K562 (cell line): ENCODE measurements around the gene TMEM270. TPM values are rescaled to one million over a fixed set of nuclear protein-coding genes. Genes with fewer than 3 reads are reported as not detected.

Experiments used
- ATAC-seq: fragments of 200-7000 bp; cut with Tn5 transposase; 3 replicates; pipeline ENCODE4 v1.9.1; 2020; ENCODE audit warnings: moderate library complexity
- BruUV-seq: library from RNA; stranded (reverse); fragments of 400-500 nt; replicated peaks from 2 replicates; lab custom pipeline; 2021; lab: Mats Ljungman, UMichigan
- CTCF ChIA-PET: fragments of 300-600 bp; formaldehyde crosslinking; extraction: SDS; loops from one replicate; lab custom pipeline; 2021; ENCODE audit warnings: low intra/inter-chr PET ratio; lab: Yijun Ruan, JAX
- POLR2A ChIA-PET: fragments of 300-600, 350-650 bp; sonication (Branson Sonifier 250); formaldehyde crosslinking; extraction: SDS; loops from one replicate; lab custom pipeline; 2021; ENCODE audit warnings: antibody characterized with exemption, inconsistent platforms; lab: Yijun Ruan, JAX
- DNase-seq, 4 experiments: peaks; one replicate each; pipeline versions ENCODE4 v3.0.0 to v3.0.0-alpha.2; 2011 to 2018; ENCODE audit warnings: low spot score in 3 of 4, mixed read lengths in 3 of 4; ENCODE audit errors: extremely low read depth in 1 of 4
- FAIRE-seq: peaks from 2 replicates; lab custom pipeline; 2011; peaks lifted over from hg19 to GRCh38; lab: Jason Lieb, UNC
- H2AFZ ChIP-seq: 2 replicates; pipeline ENCODE4 v1.6.0; 2011; ENCODE audit warnings: low read depth, low read length, control low read depth, inconsistent platforms
- H3K27ac ChIP-seq: fragments of 200-600 bp; 3 replicates; pipeline ENCODE4 v1.8.0; 2011; ENCODE audit warnings: low read depth, mild to moderate bottlenecking, control low read depth, inconsistent platforms, low read length, moderate library complexity, mixed read lengths; ENCODE audit errors: extremely low read depth
- H3K27me3 ChIP-seq, 2 experiments: fragments of 300-600 bp in 1 of 2; 2 replicates in 1 of 2; 3 replicates in 1 of 2; pipeline versions ENCODE4 v1.6.0 to v1.8.0; 2011; ENCODE audit warnings: inconsistent platforms in 2 of 2, low read length in 2 of 2, mild to moderate bottlenecking in 1 of 2, mixed read lengths in 1 of 2, moderate library complexity in 1 of 2; ENCODE audit not compliant: control insufficient read depth in 2 of 2, insufficient read depth in 2 of 2
- H3K36me3 ChIP-seq: fragments of 300-600 bp; 3 replicates; pipeline ENCODE4 v1.8.0; 2011; ENCODE audit warnings: mild to moderate bottlenecking, low read length, inconsistent platforms; ENCODE audit not compliant: control insufficient read depth, insufficient read depth
- H3K4me1 ChIP-seq, 2 experiments: fragments of 200-600 bp in 1 of 2; replicated peaks in 1 of 2; 2 replicates in 1 of 2; 3 replicates in 1 of 2; pipeline versions ENCODE4 v1.5.1 to v1.8.0; 2011; ENCODE audit warnings: inconsistent platforms in 2 of 2, low read length in 2 of 2, mild to moderate bottlenecking in 1 of 2, mixed read lengths in 1 of 2, moderate library complexity in 1 of 2; ENCODE audit not compliant: control insufficient read depth in 2 of 2, insufficient read depth in 2 of 2
- H3K4me2 ChIP-seq: 2 replicates; pipeline ENCODE4 v1.6.1; 2011; ENCODE audit warnings: low read length, control low read depth, inconsistent platforms, mixed read lengths; ENCODE audit not compliant: insufficient read depth
- H3K4me3 ChIP-seq: fragments of 200-600 bp; sonication (generic), shearing (Covaris generic); 2 replicates; pipeline ENCODE4 v1.5.1; 2016; ENCODE audit warnings: control low read depth, inconsistent platforms
- H3K79me2 ChIP-seq: fragments of 200-600 bp; 3 replicates; pipeline ENCODE4 v1.8.0; 2011; ENCODE audit warnings: low read length, inconsistent platforms; ENCODE audit not compliant: control insufficient read depth, insufficient read depth
- H3K9ac ChIP-seq, 2 experiments: 2 replicates each; pipeline versions ENCODE4 v1.6.0 to v1.6.1; 2011; ENCODE audit warnings: low read depth in 2 of 2, low read length in 2 of 2, control low read depth in 1 of 2, inconsistent platforms in 1 of 2, mild to moderate bottlenecking in 1 of 2, mixed read lengths in 1 of 2; ENCODE audit not compliant: insufficient read depth in 1 of 2
- H3K9me1 ChIP-seq: one replicate; pipeline ENCODE4 v1.6.0; 2011; ENCODE audit warnings: inconsistent platforms, mild to moderate bottlenecking, low read length, moderate library complexity; ENCODE audit not compliant: control insufficient read depth, insufficient read depth
- H3K9me3 ChIP-seq: replicated peaks from 2 replicates; pipeline ENCODE4 v1.5.1; 2011; ENCODE audit warnings: low read depth, low read length, inconsistent platforms; ENCODE audit not compliant: control insufficient read depth, insufficient read depth
- H4K20me1 ChIP-seq: replicated peaks from 2 replicates; pipeline ENCODE4 v1.6.1; 2011; ENCODE audit warnings: low read length, inconsistent platforms, mixed read lengths; ENCODE audit not compliant: control insufficient read depth, insufficient read depth
- CTBP1 ChIP-seq: fragments of 450-650 bp; IDR thresholded peaks from 2 replicates; pipeline ENCODE4 v1.6.1; 2016; ENCODE audit warnings: borderline replicate concordance
- NONO ChIP-seq, 2 experiments: fragments of 200-400 bp in 1 of 2; fragments of 450-650 bp in 1 of 2; formaldehyde crosslinking in 1 of 2; IDR thresholded peaks; 2 replicates each; pipeline ENCODE4 v1.6.1; 2017; ENCODE audit warnings: low read depth in 2 of 2, mild to moderate bottlenecking in 2 of 2, moderate library complexity in 2 of 2, low read length in 1 of 2
- POLR2G ChIP-seq: fragments of 200-400 bp; formaldehyde crosslinking; IDR thresholded peaks from 2 replicates; pipeline ENCODE4 v1.6.1; 2017; ENCODE audit warnings: low read depth, mild to moderate bottlenecking, antibody characterized with exemption, low read length, moderate library complexity
- RBM22 ChIP-seq: fragments of 200-400 bp; formaldehyde crosslinking; IDR thresholded peaks from 2 replicates; pipeline ENCODE4 v1.6.1; 2018; ENCODE audit warnings: low read length, low read depth; ENCODE audit not compliant: poor library complexity, severe bottlenecking
- ZFP36 ChIP-seq: fragments of 150-350 bp; IDR thresholded peaks from 2 replicates; pipeline ENCODE4 v1.6.1; 2018; ENCODE audit warnings: low read length, low read depth; ENCODE audit not compliant: partially characterized antibody
- ZNF561 ChIP-seq: fragments of 450-650 bp; formaldehyde crosslinking; conservative IDR thresholded peaks from 2 replicates; pipeline ENCODE4 v1.4.0; 2020; ENCODE audit warnings: mild to moderate bottlenecking, moderate library complexity
- WGBS: fragments of 100-300 bp; shearing (Covaris generic); methylation state at CpG from one replicate; pipeline ENCODE4 v1.1.6; 2016; ENCODE audit warnings: low coverage, mixed read lengths; ENCODE audit not compliant: insufficient coverage; ENCODE audit errors: missing lambda C conversion rate; 5-methylcytosine and 5-hydroxymethylcytosine counted together
- in situ Hi-C: fragments of 300-500 bp; cut with MboI; formaldehyde crosslinking; loops from 4 replicates; pipeline ENCODE4 v1.15.0; 2018; ENCODE audit warnings: inconsistent platforms, mixed read lengths
- intact Hi-C: fragments of 100-400 bp; cut with micrococcal nuclease; formaldehyde crosslinking; loops from 2 replicates; pipeline ENCODE4 v1.14.2; 2022
- polyA plus RNA-seq, 8 experiments: library from polyadenylated mRNA; depleted of rRNA in 4 of 8; stranded (reverse) in 5 of 8; unstranded in 3 of 8; fragments of >200 nt; fragmentation: Nextera tagmentation in 2 of 8; fragmentation: Illumina TruSeq in 1 of 8; extraction: Ambion mirVana in 2 of 8; extraction: Trizol in 1 of 8; gene quantifications; 2 replicates each; pipeline versions ENCODE4 v1.2.1 to v1.2.3, GENCODE V29; 2011 to 2014; ENCODE audit warnings: inconsistent platforms in 1 of 8, missing spikeins in 1 of 8
- total RNA-seq, 7 experiments: library from RNA; depleted of rRNA in 6 of 7; stranded (reverse); fragments of >200 nt in 6 of 7; fragmentation: Illumina TruSeq in 2 of 7; extraction: Trizol in 2 of 7; gene quantifications; 2 replicates each; pipeline versions ENCODE4 v1.2.1 to v1.2.3, GENCODE V29; 2011 to 2021; ENCODE audit warnings: low replicate concordance in 1 of 7

TMEM270 gene
- total and polyA plus RNA-seq, 9 of the 15 experiments (the other 6 are each of a cell fraction or from before 2014, with no cell fraction given): not detected

DNA sequence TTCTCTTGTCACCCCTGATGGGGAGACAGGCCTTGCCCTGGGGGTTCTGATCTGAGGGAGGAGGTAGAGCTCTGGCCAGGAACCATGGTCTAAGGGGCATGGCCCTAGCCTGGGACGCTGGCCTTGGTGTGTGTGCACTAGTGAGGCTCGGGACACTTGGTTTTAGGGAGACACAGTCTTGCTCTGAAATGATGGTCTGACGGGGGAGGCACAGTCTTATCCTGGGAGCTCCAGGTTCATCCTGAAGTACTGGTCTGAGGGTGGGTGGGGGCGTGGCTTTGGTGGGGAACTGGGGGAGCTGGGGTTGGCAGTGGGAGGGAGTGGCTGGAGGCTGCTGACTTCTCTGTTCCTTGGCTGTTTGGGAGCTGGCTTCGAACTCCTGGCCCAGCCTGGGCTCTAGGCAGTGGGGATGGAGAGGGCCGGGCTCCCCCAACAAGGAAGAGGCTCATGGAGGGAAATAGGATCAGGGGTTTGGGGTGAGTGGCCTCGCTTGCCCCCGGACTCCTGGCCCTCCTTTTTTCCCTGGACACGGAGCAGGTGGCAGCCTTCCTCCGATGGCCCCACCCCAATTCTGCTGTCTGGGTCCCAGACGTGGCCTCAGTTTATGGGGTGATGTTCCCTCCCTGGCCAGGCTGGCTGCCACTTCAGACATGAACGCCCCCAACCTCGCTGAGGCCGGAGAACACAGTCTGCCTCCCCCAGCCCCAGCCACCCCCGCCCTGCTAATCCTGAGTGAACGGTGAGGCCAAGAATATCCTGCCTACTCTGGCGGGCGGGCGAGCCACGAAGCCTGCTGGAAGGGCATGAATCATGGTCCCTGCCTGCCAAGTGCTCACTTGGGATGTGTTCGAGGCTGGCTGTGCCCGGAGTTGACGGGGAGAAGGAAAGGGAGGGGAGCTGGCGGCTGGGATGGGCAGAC, 43.5 kb downstream of the TMEM270 start:
- in situ Hi-C loops: no loop called here
- whole genome bisulfite sequencing: 16% methylated on average over 21 of the region's 24 CpGs
- peak; percentile 17; the same call in 1 of the 3 replicates for ATAC-seq

DNA sequence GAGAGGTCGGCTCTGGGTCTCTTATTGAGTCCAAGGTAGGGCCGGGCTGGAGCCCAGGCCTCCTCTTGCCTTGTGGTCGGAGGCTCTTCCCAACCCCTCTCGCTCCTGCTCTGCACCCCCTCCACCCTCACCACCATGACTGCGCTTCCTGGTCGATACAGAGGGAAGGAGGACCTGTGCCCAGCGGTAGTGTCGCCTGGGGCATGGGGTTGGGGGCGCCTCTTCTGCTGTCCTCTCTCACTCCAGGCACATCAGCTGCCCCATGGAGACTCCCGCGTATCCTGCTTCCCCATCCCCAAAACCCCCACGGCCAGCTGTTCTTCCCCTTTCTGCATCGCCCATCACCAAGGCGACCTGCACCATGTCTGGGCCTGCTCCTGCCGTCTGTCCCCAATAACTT, 44.4 kb downstream of the TMEM270 start:
- in situ Hi-C loops (no loop called here), intact Hi-C loops (no loop called here)
- no peak overlapping the region for H2AFZ ChIP-seq
- no peak for ATAC-seq
- H3K36me3 ChIP-seq: no peaks in the 10 kb centered on the region
- CTCF ChIA-PET: no interaction called here
- H3K79me2 ChIP-seq: no peaks in the 10 kb centered on the region
- peaks cover 0 to 9% of the 10 kb centered on the region in 2 experiments; a peak in 2 of 5 replicates for H3K4me1 ChIP-seq
- H3K9me3 ChIP-seq: no peaks in the 10 kb centered on the region
- 0 out of 2 replicates have a peak, but pooled peaks have one; percentile 18 for TF ChIP-seq CTBP1
- TF ChIP-seq NONO (IDR thresholded peaks at IDR 0.05; ENCODE audit: low read depth in 2 of 2, low read length in 1 of 2): no peak
- TF ChIP-seq, all 486 proteins: peak for 1
- no peak for FAIRE-seq
- Histone ChIP-seq H3K27ac (no peak overlapping the region), H3K4me3 (no peak overlapping the region), H3K9me1 (no peaks in the 10 kb centered on the region), H3K4me2 (no peak overlapping the region), H4K20me1 (0 out of 2 replicates have a peak, but pooled peaks cover 5% of the 10 kb centered on the region), H3K9ac (no peak overlapping the region), H3K27me3 (peaks cover 10 to 61% of the 10 kb centered on the region in 2 experiments)
- no TSS peak for BruUV-seq
- DNase-seq: no peak
- POLR2A ChIA-PET: no interaction called here
- 11% methylated on average over 14 of the region's 15 CpGs for WGBS

More for the DNA sequence above, 43.5 kb downstream of the TMEM270 start:
- Histone ChIP-seq H4K20me1 (0 out of 2 replicates have a peak, but pooled peaks cover 5% of the 10 kb centered on the region), H3K27ac (no peak overlapping the region), H3K9me3 (no peaks in the 10 kb centered on the region), H3K4me3 (no peak overlapping the region), H3K27me3 (peaks cover 5 to 60% of the 10 kb centered on the region in 2 experiments; a peak in 4 of 5 replicates)
- BruUV-seq: no TSS peak
- intact Hi-C loops: no loop called here
- CTCF ChIA-PET: no interaction called here
- peak; percentile 31 for TF ChIP-seq ZFP36
- no peak for TF ChIP-seq POLR2G
- TF ChIP-seq RBM22: no peak
- no peak for TF ChIP-seq ZNF561 (CRISPR knock-in tag)
- TF ChIP-seq, all 486 proteins: peak for 1
- Histone ChIP-seq H3K9ac (no peak overlapping the region), H2AFZ (no peak overlapping the region), H3K36me3 (no peaks in the 10 kb centered on the region), H3K9me1 (no peaks in the 10 kb centered on the region), H3K4me1 (peaks cover 0 to 9% of the 10 kb centered on the region in 2 experiments; a peak in 2 of 5 replicates), H3K79me2 (no peaks in the 10 kb centered on the region), H3K4me2 (no peak overlapping the region)
- DNase-seq (no peak), FAIRE-seq (no peak)
- POLR2A ChIA-PET: no interaction called here
